Epithelial cell of esophagus (primary cell): Measurements from ENCODE around the gene VPS9D1.
"Not testable (repeated sequence)": the region's sequence is repeated elsewhere in the genome, so short reads cannot be mapped to it uniquely, and the experiment has no call there.

ENCODE experiments used
- DNase-seq: peaks from one replicate; pipeline ENCODE4 v3.0.0; 2010; ENCODE audit warnings: low read depth
- H3K4me3 ChIP-seq: 2 replicates; pipeline ENCODE4 v1.5.1; 2011; ENCODE audit warnings: mild to moderate bottlenecking, low read length, control low read depth
- TF ChIP-seq, protein P1 (sequence below): IDR thresholded peaks from 2 replicates; pipeline ENCODE4 v1.5.1; 2011; ENCODE audit warnings: low read depth, mild to moderate bottlenecking, low read length, control low read depth, inconsistent platforms; ENCODE audit not compliant: insufficient read depth; ENCODE audit errors: missing control alignments

Gene VPS9D1

DNA sequence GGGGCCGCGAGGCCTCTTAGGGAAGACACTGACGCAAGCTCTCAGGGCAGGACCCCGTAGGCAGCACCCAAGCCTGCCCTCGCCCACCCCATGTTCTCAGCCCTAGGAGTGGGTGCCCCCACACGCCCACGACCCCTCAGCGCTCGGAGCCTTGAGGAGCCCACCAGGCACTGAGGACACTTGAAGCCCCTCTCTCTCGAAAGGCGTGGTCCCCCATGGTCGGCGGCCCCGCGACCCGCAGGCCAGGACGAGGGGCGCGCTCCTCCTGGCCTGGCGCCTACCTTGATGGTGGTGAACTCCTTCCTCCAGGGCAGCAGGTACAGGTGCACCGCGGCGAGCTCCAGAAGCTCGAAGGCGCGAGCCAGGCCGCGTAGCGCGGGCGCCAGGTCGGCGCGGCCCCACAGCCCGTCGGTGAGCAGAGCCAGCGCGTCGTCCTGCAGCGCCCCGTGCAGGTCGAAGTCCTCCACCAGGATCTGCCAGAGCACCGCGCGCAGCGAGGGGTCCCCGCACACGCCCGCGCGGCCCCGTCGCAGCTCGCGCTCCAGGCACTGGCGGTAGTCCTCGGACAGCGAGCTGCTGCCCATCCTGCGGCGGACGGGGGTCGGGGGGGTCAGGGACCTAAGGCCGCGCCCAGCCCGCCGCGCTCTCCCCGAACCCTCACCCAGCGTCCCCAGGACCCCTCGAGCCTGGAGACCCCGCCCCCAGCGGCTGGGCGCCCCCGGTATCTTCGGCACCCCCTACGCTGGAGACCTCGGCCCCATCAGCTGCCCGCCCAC, 19.9 kb downstream of the VPS9D1 start:
- peak; percentile 85 for DNase-seq
- peak overlapping the region; percentile 65 for H3K4me3 ChIP-seq
- TF ChIP-seq, protein P1, sequence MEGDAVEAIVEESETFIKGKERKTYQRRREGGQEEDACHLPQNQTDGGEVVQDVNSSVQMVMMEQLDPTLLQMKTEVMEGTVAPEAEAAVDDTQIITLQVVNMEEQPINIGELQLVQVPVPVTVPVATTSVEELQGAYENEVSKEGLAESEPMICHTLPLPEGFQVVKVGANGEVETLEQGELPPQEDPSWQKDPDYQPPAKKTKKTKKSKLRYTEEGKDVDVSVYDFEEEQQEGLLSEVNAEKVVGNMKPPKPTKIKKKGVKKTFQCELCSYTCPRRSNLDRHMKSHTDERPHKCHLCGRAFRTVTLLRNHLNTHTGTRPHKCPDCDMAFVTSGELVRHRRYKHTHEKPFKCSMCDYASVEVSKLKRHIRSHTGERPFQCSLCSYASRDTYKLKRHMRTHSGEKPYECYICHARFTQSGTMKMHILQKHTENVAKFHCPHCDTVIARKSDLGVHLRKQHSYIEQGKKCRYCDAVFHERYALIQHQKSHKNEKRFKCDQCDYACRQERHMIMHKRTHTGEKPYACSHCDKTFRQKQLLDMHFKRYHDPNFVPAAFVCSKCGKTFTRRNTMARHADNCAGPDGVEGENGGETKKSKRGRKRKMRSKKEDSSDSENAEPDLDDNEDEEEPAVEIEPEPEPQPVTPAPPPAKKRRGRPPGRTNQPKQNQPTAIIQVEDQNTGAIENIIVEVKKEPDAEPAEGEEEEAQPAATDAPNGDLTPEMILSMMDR: no peak

DNA sequence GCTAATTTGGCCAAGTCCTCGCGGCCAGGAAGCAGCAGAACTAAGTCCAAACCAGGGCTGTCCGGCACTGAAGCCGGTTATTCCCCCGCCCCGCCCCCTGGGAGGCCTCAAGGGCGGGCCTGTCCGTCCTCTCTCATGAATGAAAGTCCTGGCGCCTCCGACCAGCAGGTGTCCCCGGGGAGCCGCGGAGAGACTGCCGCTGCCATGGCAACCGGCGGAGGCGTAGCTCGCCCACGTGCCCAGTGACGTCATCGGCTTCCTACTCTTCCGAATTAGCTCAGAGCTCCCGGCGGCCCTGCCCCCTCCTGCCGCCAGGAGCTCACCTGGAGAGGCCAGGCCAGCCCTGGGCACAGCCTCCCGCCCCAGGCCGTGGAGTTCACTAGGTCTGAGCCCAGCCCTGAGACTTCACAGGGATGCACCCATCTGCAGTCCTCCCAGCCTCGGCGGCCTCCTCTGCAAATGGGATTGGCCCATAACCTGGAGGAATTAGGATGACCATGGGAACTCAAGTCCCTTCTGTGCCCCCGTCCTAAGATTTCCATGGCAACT, 20.5 kb downstream of the VPS9D1 start:
- TF ChIP-seq, protein P1: peak; percentile 75
- peak; percentile 100 for DNase-seq
- peak overlapping the region; percentile 65 for H3K4me3 ChIP-seq

DNA sequence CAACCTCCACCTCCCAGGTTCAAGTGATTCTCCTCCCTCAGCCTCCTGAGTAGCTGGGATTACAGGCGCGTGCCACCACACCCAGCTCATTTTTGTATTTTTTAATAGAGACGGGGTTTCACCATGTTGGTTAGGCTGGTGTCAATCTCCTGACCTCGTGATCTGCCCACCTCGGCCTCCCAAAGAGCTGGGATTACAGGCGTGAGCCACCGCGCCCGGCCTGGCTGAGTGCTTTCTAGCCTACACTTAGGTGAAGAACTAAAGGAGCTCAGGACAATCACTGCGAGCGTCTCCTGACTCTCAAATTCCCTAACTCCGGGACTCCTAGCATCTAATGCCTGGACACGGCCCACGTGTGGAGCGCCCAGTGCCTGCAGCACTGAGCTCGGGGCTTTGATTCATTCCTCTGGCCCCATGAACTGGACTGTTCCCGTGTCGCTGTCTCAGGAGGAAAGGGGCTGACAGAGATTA, 21.0 kb downstream of the VPS9D1 start:
- DNase-seq, H3K4me3 ChIP-seq: not testable (repeated sequence)

DNA sequence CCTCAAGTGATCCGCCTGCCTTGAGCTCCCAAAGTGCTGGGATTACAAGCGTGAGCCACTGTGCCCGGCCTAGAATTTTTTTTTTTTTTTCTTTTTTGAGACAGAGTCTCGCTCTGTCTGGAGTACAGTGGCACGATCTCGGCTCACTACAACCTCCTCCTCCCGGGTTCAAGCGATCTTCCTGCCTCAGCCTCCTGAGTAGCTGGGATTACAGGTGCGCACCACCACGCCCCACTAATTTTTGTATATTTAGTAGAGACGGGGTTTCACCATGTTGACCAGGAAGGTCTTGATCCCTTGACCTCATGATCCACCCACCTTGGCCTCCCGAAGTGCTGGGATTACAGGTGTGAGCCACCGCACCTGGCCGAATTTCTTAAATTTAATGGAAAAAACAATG, 22.0 kb downstream of the VPS9D1 start:
- not testable (repeated sequence) for H3K4me3 ChIP-seq, DNase-seq

DNA sequence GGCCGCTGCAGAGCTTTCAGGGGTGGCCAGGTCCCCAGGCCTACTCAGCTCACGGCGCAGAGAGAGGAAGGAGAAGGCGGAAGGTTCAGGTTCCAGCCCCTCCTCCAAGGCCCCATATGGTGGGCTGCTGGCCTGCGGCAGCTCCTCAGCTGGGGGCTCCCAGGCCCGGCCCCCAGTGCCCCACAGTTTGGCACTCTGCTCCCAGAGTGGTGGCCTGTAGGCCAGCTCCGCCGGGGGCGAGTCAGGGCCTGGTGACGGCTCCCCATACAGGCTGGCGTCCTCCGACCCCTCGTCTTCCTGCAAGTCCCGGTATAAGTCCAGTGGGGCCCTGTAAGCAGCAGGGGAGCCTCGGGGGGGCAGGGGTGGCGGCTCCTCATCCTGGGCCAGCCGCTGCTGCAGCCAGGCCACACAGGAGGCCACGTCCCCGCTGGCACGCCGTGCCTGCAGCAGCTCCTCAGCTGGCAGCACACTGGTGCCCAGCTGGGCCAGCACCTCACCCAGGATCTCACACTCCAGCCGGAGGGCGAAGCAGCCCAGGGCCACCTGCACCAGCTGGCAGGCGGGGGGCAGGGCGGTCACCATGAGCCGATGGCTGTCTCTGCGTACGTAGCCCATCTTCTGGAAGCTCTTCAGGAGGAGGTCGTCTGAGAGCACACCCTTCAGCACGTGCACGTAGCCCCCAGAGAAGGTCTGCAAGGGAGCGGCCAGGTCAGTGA, 22.9 kb downstream of the VPS9D1 start:
- TF ChIP-seq, protein P1: no peak
- H3K4me3 ChIP-seq: no peak overlapping the region
- DNase-seq: no peak

DNA sequence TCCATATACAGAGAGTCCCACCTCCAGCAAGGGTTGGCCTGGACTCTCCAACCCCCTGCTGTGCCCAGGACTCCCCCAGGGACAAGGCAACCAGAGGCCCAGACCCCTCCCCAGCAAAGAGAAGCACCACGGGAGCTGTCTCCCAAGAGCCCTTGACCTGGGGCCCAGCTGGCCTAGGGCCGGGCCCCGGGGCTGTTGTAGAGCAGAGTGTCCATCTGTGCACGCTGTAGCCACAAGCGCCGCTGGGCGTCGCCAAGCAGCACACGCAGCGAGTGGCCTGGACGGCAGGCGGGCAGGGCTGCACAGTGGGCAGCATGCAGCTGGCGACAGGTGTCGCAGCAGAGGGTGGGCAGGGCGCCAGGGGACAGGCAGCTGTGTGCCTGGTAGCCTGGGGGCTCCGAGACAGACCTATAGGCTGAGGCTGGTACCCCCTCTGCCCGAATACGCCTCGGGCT, 23.5 kb downstream of the VPS9D1 start:
- no peak for DNase-seq
- TF ChIP-seq, protein P1: no peak
- no peak overlapping the region for H3K4me3 ChIP-seq

DNA sequence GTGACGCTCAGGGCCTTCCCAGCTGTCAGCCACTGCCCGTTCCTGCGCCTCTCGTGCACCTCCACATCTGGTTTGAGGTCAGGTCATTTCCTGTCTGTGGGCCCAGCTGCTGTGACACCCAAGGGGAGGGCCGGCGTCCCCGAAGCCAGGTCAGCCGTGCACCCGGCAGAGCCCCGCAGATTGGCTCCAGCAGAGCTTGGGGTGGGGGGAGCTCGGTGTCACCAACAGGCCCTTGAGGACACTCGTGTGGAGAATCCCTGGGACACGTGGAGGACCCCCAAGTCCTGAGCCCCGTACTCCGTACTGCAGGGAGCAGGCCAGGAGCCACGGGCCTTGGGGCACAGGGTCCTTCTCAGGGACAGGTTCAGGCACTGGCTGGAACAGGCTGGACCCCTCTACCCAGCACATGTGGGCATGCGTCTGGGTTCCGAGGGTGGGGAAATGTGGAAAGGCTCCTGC, 24.0 kb downstream of the VPS9D1 start:
- TF ChIP-seq, protein P1: no peak
- no peak for DNase-seq
- H3K4me3 ChIP-seq: no peak overlapping the region
